GM21423 (cell line): Measurements from ENCODE around the gene WDR70.
"Not testable (repeated sequence)": the region's sequence is repeated elsewhere in the genome, so short reads cannot be mapped to it uniquely, and the experiment has no call there.

ENCODE experiments used
- ATAC-seq: cut with Tn5 transposase; IDR thresholded peaks from one replicate; pipeline ENCODE4 v1.9.1; 2021; ENCODE audit warnings: mild to moderate bottlenecking, moderate library complexity; ENCODE audit not compliant: unreplicated experiment

WDR70 gene

GRCh38 chr5:37786862-37787519 lies 407.9 kb downstream of the WDR70 start:
- ATAC-seq, result no peak

DNA sequence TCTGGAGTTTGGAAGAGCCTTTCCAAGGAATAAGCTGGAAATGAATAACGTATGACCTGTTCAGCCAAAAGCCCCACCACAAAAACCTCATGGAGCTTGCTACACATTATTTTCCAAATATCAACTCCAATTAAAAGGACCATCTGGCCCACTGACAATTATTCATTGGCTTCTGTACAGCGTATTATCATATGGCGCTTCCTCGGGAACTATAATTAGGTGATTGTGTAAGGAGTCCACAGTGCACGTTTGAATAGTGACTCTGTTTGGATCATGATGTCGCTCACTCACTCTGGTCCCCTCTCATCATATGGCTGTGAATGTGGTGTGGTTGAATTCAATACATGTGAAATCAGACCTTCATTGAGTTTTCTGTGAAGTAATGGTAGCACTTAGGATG lies 408.6 kb downstream of the WDR70 start:
- no peak for ATAC-seq

DNA sequence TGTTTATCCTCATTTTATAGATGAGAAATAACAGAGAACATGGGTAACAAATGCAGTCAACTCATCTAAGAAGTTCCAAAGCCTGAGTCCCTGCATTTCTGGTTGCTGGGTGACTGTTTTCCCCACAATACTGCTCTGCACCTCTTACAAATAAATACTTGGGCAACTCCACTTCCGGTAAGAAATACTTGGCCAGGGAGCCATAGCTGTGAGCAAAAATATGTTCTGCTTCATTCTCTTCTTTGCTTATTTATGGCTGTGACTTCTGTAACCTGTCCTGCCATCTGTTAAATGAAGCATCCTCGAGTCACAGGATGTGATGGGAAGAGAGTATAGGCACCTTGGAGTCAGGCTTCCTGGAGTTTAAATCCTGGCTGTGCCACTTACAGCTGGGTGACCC lies 410.9 kb downstream of the WDR70 start:
- no peak for ATAC-seq

- ATAC-seq, result no peak
These were observed 412.2 kb downstream of the WDR70 start for GRCh38 chr5:37791321-37791720.

DNA sequence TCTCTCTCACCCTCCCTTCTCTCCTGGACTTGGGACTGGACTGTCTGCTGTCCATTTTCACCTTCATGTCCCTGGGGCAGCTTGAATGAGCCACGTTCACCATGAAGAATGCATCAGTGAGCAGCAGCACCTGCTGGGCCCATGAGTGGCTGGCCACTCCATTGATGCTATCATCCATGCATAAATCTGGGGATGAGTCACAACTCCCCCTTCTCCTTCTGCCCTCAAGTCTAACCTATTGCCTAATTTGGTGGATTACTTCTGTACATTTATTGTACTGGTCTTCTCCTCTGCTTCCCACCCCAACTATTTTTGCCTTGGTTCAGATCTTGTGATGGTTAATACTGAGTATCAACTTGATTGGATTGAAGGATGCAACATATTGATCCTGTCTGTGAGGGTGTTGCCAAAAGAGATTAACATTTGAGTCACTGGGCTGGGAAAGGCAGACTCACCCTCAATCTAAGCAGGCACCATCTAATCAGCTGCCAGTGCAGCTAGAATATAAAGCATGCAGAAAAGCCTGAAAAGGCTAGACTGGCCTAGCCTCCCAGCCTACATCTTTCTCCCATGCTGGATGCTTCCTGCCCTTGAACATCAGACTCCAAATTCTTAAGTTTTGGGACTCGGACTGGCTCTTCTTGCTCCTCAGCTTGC lies 414.0 kb downstream of the WDR70 start:
- ATAC-seq, result no peak

DNA sequence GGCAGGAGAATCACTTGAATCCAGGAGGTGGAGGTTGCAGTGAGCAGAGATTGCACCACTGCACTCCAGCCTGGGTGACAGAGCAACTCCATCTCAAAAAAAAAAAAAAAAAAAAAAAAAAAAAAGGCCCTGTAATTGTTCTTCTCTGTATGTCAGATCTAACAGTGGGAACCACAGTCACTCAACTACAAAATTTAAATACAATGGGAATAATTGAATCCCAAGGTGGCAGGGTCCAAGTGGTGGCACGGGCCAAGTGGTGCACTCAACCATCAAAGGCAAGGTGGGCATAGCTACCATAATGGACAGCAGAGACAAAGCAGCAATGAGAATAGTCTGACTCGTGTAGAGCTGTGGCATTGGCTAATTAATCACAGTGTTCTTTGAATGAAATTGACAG lies 416.2 kb downstream of the WDR70 start:
- ATAC-seq, result not testable (repeated sequence)

GRCh38 chr5:37796435-37796834 lies 417.3 kb downstream of the WDR70 start:
- not testable (repeated sequence) for ATAC-seq

GRCh38 chr5:37799865-37800421 lies 420.8 kb downstream of the WDR70 start:
- no peak for ATAC-seq

- no peak for ATAC-seq
These were observed 422.4 kb downstream of the WDR70 start for GRCh38 chr5:37801521-37801920.
